Measurements from ENCODE around the gene ART3.

DNA sequence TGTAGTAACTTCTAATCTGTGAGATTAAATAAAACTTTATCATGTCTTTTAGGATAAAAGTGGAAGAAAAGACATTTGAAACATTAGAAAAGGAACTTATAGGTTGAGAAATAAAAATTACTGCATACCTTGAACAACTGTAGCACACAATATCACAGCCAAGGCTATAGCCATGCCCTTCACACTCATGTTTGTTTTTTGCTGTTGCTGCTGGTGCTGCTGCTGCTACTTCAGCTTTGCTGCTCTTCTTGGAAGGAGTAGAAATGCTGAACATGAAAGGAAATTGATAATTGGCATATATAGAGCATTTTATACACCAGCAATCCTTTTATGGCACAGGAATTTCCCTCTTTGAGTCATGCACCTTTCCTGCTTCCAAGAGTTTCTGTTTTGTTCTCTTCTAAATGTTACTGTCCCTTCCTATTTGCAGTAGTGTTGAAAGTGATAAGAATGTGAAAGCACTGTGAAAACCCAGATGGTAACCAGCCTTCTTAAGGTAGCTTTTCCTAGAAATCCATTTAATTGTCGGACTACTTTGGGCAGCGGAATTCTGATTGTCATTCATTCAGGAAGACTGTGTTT lies 38.6 kb upstream of the ART3 start, which contains the start of gene CXCL11:
- TF ChIP-seq, protein P1, sequence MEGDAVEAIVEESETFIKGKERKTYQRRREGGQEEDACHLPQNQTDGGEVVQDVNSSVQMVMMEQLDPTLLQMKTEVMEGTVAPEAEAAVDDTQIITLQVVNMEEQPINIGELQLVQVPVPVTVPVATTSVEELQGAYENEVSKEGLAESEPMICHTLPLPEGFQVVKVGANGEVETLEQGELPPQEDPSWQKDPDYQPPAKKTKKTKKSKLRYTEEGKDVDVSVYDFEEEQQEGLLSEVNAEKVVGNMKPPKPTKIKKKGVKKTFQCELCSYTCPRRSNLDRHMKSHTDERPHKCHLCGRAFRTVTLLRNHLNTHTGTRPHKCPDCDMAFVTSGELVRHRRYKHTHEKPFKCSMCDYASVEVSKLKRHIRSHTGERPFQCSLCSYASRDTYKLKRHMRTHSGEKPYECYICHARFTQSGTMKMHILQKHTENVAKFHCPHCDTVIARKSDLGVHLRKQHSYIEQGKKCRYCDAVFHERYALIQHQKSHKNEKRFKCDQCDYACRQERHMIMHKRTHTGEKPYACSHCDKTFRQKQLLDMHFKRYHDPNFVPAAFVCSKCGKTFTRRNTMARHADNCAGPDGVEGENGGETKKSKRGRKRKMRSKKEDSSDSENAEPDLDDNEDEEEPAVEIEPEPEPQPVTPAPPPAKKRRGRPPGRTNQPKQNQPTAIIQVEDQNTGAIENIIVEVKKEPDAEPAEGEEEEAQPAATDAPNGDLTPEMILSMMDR (IDR thresholded peaks at IDR 0.05): no peak
- no peak for TF ChIP-seq EZH2 (IDR thresholded peaks at IDR 0.05; ENCODE audit: borderline replicate concordance, insufficient read depth, low read depth, low read length, poor library complexity, severe bottlenecking)
